ENCODE data around the gene FIGNL2. TPM values are rescaled to one million over a fixed set of nuclear protein-coding genes. Genes with fewer than 3 reads are reported as not detected.

The FIGNL2 gene
- total RNA-seq, 6 experiments from 2014 or later = 0.14 to 1.8 (median 0.55) TPM

DNA sequence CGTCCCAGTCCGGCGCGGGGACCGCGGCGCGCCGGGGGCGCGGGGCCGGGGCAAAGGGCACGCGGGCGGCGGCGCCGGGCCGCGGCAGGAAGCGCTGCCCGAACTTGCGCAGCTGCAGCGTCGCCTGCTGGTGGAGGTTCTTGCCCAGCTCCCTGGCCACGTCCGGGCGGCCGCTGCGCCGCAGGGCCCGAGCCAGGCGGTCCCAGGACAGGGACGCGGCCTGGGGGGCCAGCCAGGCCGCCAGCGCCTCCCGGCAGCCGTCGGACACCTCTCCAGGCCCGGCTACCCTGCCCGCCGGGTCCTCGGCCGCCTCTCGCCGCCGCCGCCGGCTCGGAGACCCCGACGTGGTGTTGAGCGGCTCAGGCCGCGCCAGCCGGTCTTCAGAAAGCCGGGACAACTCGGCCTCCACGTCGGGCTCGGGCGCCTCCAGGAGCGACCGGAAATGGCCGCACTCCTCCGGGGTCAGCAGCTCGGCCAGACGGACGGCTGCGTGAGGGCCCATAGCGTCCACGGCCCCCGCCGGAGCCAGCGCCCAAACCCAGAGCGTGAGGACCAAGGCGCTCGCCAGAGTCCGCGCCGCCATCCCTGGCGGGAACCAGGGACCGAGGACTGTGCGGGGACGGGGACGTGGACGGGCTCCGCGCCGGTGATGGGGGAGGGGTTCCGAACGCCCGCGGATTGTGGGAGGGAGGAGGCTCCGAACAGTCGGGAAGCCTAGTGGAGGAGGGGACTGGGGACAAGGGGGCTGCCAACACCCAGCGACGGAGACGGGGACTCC is 34.0 kb downstream of the FIGNL2 start:
- Histone ChIP-seq H3K4me3 (peak overlapping the region; percentile 57 to 77 (median 71)), H3K27me3 (no peaks in the 10 kb centered on the region), H3K9me3 (no peaks in the 10 kb centered on the region), H3K36me3 (no peaks in the 10 kb centered on the region), H3K4me1 (peaks cover 0 to 6% (median 0%) of the 10 kb centered on the region in 4 donors), H3K27ac (peak overlapping the region; percentile 67 to 94 (median 92))
- intact Hi-C loops (cut with DNase I) = loop anchor here in 1 of 2 donors (10.0 kb wide), 1 partner anchor 290 kb away; no protein-coding TSS in a partner anchor
- DNase-seq = peak; percentile 88 to 92 (median 88)
- TF ChIP-seq POLR2A (IDR thresholded peaks at IDR 0.05) = peak; percentile 91
- TF ChIP-seq, protein P1, sequence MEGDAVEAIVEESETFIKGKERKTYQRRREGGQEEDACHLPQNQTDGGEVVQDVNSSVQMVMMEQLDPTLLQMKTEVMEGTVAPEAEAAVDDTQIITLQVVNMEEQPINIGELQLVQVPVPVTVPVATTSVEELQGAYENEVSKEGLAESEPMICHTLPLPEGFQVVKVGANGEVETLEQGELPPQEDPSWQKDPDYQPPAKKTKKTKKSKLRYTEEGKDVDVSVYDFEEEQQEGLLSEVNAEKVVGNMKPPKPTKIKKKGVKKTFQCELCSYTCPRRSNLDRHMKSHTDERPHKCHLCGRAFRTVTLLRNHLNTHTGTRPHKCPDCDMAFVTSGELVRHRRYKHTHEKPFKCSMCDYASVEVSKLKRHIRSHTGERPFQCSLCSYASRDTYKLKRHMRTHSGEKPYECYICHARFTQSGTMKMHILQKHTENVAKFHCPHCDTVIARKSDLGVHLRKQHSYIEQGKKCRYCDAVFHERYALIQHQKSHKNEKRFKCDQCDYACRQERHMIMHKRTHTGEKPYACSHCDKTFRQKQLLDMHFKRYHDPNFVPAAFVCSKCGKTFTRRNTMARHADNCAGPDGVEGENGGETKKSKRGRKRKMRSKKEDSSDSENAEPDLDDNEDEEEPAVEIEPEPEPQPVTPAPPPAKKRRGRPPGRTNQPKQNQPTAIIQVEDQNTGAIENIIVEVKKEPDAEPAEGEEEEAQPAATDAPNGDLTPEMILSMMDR (IDR thresholded peaks at IDR 0.05) = peak; percentile 52 to 97 (median 75)
- 0% methylated on average over 9 of the region's 100 CpGs for WGBS (ENCODE audit: insufficient coverage, low coverage, low lambda C conversion rate, missing lambda C conversion rate)
- peak; percentile 88 to 95 (median 92) for ATAC-seq

DNA sequence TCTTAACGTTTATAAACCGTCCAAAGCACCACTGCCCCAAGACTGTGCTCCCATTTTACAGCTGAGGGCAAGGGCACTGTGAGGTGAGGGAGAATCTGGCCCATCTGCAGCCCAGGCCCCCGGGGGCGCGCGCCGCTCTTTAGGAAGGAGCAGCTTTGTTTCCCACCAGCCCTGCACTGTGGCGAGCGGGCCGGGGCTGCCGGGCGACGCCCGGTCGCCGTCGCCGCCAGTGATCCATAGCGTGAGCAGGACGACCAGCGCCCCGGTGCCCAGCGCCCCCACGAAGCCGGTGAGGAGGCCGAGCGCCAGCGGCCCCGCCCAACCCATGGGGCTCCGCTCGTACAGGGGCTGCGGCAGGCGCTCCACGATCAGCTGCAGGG is 34.6 kb downstream of the FIGNL2 start:
- intact Hi-C loops (cut with DNase I) = loop anchor here in 1 of 2 donors (10.0 kb wide), 1 partner anchor 289 kb away; no protein-coding TSS in a partner anchor
- ATAC-seq = no peak
- H3K27me3 ChIP-seq = no peaks in the 10 kb centered on the region
- H3K27ac ChIP-seq = peak overlapping the region; percentile 22 to 67 (median 26)
- no peak for DNase-seq
- H3K4me3 ChIP-seq = peak overlapping the region; percentile 57 to 77 (median 71)
- H3K9me3 ChIP-seq = no peaks in the 10 kb centered on the region
- no peak for TF ChIP-seq POLR2A (IDR thresholded peaks at IDR 0.05)
- TF ChIP-seq, protein P1 (IDR thresholded peaks at IDR 0.05) = no peak
- 14% methylated on average over 1 of the region's 34 CpGs for WGBS (ENCODE audit: insufficient coverage, low coverage, low lambda C conversion rate, missing lambda C conversion rate)
- no peaks in the 10 kb centered on the region for H3K36me3 ChIP-seq
- H3K4me1 ChIP-seq = peaks cover 0 to 6% (median 0%) of the 10 kb centered on the region in 4 donors

DNA sequence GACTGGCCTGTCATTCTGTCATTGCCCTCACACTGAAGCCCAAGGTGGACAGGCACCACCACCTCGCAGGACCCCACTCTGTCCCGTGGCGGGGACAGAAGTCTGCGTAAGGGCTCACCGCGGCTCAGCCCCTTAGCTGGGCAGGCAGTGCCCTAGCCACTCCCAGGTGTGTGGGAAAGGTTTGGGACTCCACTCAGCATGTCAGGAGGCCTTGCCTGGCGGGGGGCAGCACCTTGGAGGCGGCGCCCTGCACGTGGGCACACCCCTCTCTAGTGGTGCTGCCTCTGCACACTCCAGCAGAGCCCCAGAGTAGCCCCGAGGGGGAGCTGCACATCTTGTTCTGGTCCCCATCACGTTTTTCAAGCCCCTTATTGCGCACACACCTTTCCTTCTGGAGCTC is 35.6 kb downstream of the FIGNL2 start:
- Histone ChIP-seq H3K4me3 (no peak overlapping the region), H3K9me3 (no peaks in the 10 kb centered on the region), H3K27ac (no peak overlapping the region), H3K36me3 (no peaks in the 10 kb centered on the region), H3K4me1 (peaks cover 0 to 6% (median 0%) of the 10 kb centered on the region in 4 donors), H3K27me3 (no peaks in the 10 kb centered on the region)
- WGBS (ENCODE audit: insufficient coverage, low coverage, low lambda C conversion rate, missing lambda C conversion rate) = 79% methylated on average over 2 of the region's 13 CpGs
- DNase-seq (no peak), ATAC-seq (no peak)
- intact Hi-C loops (cut with DNase I) = loop anchor here in 1 of 2 donors (10.0 kb wide), 1 partner anchor 288 kb away; no protein-coding TSS in a partner anchor
- TF ChIP-seq, protein P1 (IDR thresholded peaks at IDR 0.05) = no peak

DNA sequence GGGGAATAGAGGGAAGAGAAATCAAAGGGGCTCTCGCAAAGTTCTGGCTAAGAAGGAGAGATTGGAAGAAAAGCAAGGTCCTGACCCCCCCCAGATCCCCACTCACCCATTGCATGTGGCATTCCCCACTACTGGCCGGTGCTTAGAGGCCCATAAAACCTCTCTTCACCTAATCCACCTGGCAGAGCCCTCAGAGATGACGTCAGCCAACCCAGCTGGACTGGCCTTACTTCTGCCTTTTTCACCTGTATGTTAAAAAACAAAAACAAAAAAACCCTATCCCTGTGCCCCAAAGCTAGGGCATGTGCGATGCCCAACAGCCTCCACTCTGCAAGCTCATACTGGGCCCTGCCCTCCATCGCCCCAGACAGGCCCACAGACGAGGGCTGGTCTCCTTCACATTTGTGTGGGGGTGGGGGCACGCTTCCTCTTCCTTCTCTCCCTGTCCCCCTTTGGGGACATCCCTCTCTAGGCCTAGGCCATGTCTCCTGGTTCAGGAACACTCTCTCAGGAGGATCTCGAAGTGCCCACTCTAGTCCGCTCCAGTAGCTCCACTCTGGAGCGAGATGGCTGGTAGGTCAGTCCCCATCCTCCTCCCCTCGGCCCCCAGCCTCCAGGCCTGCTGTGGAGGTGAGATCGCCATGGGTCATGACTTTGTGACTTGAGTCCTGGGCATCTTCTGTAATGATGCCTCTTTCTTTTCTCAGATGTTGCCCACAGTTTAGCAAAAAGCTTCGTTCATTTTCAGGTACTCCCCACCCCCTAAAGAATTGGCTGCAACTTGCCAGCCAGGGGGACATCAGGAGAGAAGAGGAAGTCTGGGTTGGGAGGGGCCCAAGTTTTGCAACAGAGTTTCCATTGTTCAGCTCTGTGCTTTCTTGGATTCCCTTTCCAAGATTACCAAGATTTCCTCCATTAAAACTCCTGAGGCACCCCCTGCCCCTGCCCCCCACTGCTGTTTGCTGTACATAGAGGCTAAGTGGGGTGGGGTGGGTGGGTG is 37.0 kb downstream of the FIGNL2 start:
- no peak for TF ChIP-seq POLR2A (IDR thresholded peaks at IDR 0.05)
- no peaks in the 10 kb centered on the region for H3K9me3 ChIP-seq
- intact Hi-C loops (cut with DNase I) = loop anchor here in 1 of 2 donors (10.0 kb wide), 1 partner anchor 287 kb away; no protein-coding TSS in a partner anchor
- DNase-seq (no peak), ATAC-seq (no peak)
- no peak overlapping the region for H3K27ac ChIP-seq
- H3K4me3 ChIP-seq = no peak overlapping the region
- H3K36me3 ChIP-seq = no peaks in the 10 kb centered on the region
- H3K27me3 ChIP-seq = no peaks in the 10 kb centered on the region
- peaks cover 0 to 6% (median 0%) of the 10 kb centered on the region in 4 donors for H3K4me1 ChIP-seq
- whole genome bisulfite sequencing (ENCODE audit: insufficient coverage, low coverage, low lambda C conversion rate, missing lambda C conversion rate) = 69% methylated on average over 11 of the region's 13 CpGs

All from right lobe of liver (tissue), 6 donors.